Adrenal gland (tissue), 5 donors: ENCODE data around the gene MAS1L.

ENCODE experiments used
- POLR2A ChIP-seq, 2 donors: fragments of 450-650 bp; IDR thresholded peaks; one replicate each; pipeline ENCODE4 v1.6.1; 2017; ENCODE audit warnings: antibody characterized with exemption in 2 of 2, mild to moderate bottlenecking in 2 of 2, moderate library complexity in 1 of 2
- TF ChIP-seq, protein P1 (sequence below), 6 experiments: fragments of 450-650 bp in 4 of 6; fragments of 200-600 bp in 2 of 6; sonication (generic) in 1 of 6; IDR thresholded peaks; 1 replicate in 5 of 6; 2 replicates in 1 of 6; pipeline versions ENCODE4 v1.5.1 to v1.8.0; 2016 to 2021; ENCODE audit warnings: antibody characterized with exemption in 6 of 6, mild to moderate bottlenecking in 2 of 6, moderate library complexity in 1 of 6
- donor health status: DM: no; HTN: no; CAD: no.

DNA sequence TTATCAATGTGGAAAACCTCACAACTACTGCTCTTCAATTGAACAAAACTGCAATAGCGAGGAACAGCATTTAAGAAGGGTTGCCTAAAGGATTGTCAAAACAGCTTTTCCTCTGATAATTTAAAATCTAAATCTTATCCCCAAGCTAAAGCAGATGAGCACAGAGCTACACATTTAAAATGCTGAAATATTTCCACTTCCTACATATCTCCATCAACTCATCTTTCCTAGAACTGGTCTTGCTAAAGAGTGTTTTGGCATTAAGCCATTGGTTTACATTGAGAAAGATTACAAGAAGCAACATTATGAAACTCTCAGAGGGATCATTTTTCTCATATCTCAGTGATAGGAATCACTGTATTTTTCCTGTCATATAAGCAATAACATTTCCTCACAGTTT lies 45.0 kb downstream of the MAS1L start:
- TF ChIP-seq, protein P1, sequence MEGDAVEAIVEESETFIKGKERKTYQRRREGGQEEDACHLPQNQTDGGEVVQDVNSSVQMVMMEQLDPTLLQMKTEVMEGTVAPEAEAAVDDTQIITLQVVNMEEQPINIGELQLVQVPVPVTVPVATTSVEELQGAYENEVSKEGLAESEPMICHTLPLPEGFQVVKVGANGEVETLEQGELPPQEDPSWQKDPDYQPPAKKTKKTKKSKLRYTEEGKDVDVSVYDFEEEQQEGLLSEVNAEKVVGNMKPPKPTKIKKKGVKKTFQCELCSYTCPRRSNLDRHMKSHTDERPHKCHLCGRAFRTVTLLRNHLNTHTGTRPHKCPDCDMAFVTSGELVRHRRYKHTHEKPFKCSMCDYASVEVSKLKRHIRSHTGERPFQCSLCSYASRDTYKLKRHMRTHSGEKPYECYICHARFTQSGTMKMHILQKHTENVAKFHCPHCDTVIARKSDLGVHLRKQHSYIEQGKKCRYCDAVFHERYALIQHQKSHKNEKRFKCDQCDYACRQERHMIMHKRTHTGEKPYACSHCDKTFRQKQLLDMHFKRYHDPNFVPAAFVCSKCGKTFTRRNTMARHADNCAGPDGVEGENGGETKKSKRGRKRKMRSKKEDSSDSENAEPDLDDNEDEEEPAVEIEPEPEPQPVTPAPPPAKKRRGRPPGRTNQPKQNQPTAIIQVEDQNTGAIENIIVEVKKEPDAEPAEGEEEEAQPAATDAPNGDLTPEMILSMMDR (IDR thresholded peaks at IDR 0.05): no peak
- no peak for TF ChIP-seq POLR2A (IDR thresholded peaks at IDR 0.05)
